NOMO-1 (cell line): Measurements from ENCODE around the gene NANOS1.
"Not testable (repeated sequence)": the region's sequence is repeated elsewhere in the genome, so short reads cannot be mapped to it uniquely, and the experiment has no call there.

Experiments used
- DNase-seq, 2 experiments: peaks; one replicate each; lab custom pipeline; 2025; ENCODE audit not compliant: unreplicated experiment in 2 of 2; lab: John Stamatoyannopoulos, UW

NANOS1 gene

DNA sequence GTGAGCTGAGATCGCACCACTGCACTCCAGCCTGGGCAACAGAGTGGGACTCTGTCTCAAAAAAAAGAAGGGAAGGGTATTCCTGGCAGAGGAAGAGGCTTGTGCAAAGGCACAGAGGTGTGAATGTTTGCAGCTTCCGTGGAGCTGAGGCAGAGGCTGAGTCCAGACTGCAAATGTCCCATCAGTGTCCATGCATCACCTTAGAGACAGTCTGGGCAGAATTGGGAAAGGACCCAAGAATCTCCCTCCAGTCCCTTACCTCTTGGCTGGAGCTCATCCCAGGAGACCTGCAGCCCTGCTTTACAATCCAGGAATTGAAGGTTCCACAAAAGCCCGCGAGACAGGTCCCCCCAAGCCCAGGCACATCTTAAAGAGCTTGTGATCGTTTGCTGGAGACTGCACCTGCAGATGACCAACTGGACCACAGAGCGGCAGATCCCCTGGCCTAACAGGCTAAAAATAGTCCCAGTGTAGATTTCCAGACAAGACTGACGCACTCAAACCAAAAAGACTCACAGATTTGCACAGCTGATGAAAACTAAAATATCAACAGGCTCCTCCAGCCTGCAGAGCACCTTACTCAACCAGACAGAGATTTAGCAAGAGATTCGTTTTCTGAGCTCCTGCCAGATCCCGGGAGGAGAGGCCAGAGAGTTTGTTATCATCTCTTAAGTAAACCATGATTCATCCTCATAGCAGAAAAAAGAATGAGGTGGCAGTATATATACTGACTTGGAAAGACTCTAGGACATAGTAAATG, 22.9 kb upstream of the NANOS1 start:
- no peak for DNase-seq

DNA sequence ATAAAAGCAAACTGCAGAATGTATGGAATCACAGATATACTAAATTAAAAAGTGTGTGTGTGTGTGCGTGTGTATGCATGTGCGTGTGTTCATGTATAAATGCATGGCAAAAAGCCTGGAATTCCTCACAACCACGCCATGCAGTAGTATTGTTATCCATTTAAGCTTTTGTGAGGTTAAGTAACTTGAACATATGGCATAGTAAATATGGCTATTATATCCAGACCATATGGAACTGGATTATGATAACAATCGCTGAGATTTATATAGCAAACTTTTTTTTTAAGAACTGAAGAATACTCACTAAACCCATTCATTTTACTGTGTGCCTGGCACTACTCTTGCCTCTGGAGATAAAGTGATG, 22.3 kb upstream of the NANOS1 start:
- DNase-seq = no peak

DNA sequence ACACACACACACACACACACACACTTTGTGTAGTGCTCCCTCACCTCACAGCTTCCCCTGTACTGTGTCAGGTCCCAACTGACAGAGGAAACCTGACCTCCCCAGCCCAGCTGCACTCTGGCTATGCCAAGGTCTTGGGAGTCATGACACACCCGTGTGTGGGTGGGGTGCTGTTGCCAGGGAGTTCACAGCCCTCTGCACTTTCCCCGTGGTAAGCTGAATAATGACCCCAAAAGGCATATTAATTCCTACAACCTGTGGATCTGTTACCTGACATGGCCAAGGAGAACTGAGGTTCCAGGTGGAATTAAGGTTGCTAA, 8.9 kb upstream of the NANOS1 start:
- DNase-seq = no peak

DNA sequence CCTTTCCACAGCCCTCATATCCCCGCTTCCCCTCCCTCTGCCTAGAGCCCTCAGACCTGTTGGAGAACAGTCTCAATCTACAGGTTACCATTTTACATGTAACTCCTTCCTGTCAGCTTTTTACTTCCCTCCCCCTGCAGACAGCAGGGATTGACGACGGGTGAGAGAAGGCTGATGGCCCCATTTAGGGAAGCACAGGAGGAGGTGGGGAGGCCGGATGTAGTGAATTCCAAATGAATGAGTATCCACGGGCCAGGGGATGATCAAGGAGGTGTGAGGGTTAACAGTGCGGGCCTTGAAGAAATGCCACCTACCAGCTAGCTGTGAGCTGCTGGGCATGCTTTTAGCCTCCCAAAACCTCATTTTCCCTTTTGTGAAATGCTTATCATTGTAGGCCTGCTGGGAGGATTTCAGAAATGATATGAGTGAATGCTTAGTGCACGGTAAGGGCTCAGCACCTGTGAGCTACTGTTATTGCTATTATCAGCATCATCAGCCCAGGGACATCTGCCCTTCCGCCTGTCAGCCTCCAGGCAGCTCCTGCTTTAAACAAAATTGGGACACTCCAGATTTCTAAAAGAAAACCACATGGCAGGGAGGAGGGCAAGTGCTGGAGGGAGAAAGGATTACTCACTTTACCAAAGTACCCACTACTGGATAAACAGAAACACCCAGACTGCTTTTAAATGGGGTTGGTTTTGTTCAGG, 6.5 kb upstream of the NANOS1 start:
- DNase-seq = no peak

DNA sequence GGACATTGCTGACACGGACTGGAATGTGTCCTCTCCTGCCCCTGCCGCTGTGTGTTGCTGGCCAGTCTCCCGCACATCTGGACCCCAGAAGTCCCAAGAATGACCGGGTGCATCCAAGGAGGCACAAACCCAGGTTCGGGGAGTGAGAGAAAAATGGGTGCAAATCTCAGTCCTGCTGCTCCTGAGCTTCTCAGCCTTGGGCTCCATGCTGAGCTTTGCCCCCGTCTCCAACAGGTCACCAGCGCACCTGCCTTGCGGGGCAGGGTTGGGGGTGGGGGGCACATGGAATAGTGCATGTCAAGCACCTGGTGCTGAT, 6.0 kb upstream of the NANOS1 start:
- no peak for DNase-seq

DNA sequence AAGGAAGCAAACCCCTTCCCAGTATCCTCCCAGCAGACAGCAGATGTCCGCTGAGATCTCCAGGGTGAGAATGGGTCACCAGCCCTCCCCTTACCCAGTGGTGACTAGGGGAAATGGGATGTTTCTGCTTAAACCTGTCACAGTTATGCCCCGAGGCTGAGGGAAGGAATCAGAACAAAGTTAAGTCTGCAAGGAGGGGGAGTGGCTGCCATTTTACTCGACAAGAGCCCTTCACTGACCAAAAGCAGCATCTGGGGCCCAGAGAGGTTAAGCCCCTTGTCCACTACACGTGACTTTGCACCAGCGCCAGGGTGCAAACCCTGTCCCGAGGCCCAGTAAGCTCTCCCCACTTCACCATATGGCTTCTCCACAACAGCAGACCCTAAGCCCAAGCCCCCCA, 4.6 kb upstream of the NANOS1 start:
- no peak for DNase-seq

DNA sequence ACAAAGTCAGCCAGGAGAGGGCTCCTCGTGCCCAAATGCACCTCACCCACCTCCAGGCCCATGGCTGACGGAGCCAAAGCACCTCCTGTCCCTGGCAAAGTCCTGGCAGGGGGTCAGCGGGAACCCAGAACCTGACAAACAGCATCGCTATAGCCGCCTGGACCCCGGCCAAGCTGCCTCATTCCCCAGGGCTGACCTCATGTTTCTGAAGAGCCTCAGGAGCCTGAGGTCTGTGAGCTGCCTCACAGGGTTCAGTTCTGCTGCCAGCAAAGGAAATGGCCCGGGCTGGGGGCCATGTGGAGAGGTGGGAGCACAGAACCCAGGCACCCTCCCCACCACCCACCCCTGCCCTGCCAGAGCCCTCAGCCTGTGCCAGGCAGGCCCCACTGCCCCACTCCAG, 4.2 kb upstream of the NANOS1 start:
- DNase-seq = no peak

DNA sequence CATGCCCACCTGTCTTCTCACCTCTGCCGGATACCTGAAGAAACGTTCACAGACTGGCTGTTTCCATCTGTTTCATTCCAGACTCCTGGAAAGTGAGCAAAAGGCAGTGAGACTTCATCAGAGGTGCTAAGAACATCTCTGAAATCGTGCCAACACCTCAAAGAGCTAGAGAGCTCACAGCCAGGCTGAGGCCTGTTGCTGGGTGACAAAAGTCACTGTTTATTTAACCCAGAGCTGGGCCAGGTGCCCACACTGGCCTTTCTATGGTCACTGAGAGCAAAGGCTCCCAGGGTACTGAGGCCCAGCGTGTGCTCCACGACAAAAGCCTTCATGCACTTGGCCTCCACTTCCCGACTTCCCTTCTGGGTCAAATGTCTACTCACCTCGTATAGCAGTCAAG, 3.7 kb upstream of the NANOS1 start:
- no peak for DNase-seq

DNA sequence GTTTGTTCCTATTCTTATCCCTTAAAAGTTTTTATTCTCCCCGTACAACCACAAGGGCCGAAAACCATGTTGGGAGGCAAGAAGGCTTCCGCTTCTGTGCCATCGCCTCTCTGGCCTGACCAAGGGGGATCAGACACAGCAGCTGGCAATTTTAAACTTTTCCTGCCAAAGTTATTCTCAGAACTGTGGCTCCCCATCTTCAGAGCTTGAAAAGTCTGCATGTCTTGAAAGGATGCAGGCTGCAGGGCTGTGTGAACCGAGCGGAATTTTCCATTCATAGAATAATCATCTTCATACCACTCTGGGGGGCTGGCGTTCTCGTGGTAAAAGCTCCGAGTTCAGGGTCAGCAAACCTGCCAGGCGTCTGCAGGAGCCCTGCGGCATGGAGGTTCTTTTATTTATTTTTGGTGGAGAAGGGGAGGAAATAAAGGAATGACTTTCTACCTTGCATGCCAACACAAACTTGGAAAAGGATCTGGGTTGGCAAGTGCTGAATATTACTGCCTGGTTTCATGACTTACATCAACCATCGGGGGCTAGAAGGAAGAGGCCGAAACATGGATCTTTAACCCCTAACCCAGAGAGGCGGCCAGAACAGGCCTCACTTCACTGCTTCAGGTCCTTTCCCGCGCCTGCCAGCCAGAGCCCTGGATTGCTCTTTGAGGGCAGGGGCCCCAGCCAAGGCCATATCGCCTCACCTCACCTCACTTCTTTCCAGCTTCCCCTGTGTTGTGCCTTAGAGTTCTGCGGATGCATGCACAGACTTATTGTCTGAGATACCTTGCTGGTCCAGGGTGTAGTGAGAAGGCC, 3.0 kb upstream of the NANOS1 start:
- DNase-seq = no peak

DNA sequence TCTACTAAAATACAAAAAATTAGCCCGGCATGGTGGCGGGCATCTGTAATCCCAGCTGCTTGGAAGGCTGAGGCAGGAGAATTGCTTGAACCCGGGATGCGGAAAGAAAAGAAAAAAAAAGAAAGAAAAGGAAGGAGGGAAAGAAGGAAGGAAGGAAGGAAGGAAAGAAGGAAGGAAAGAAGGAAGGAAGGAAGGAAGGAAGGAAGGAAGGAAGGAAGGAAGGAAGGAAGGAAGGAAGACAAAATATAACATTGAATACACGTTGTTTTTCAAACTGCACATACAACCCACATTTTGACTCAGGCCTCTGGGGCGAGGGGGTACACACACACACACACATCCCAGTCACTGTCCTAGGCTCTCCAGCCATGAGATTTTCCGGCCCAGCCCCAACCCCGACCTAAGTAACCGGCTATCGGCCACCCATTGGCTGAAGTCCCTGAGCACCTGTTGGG, 1.0 kb upstream of the NANOS1 start:
- not testable (repeated sequence) for DNase-seq

DNA sequence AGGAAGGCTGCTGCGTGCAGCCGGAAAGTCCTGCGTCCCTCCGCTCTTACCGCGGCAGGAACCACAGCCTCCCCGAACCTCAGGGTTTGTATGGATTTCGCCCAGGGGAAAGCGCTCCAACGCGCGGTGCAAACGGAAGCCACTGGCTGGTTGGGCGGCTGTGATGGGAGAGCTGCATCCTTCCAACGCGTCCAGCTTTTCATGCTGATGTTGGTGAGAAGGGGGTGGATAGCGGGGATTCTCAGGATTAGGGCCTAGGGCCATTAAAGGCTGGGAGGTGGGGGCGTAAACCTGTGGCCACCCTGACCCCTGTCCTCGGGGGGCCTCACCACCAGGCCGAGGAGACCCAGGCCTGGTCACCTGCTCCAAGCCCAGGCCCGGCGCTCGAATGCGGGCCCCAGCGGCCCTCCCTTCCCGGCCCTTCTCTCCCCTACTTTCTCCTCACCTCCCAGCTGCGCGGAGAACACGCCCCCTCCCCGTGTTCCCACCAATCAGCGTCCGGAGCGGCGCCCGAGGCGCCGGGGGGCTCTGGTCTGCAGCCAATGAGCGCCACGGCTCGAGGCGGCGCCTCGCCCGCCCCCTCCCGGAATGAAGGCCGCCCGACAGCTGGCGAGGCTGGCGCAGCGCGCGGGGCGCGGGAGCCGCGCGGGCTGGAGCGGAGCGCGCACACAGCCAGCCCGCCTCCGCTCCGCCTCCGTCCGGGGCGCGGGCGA, 458 bp upstream of the NANOS1 start:
- peak; percentile 80 to 86 for DNase-seq

DNA sequence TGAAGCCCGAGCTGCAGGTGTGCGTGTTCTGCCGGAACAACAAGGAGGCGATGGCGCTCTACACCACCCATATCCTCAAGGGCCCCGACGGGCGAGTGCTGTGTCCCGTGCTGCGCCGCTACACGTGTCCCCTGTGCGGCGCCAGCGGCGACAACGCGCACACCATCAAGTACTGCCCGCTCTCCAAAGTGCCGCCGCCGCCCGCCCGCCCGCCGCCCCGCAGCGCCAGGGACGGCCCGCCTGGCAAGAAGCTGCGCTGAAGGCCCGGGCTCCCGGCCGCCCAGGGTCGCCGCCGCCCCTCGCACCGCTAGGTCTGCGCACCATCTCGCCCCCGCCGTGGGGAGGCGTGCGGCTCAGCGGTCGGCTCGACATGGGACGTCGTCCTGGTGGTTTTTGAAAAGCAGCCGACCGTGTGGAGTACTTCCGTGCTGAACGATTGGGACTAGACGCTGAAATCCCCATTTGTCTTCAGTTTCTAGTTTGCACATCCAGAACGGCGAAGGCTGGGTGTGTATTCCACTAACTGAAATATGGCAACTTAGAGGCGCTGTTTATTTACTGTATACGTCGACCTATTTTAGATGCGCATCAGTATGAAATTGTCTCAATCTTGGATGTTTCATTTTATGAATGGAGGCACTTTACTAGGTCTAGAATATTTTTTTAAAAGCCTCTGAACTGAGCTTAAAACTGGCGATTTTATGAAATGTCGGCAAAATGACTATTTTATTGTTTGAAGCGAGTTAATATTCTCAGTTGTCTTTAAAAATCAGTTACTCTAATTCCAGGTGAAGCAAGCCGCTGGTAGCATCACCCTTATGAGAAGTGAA, 1.1 kb downstream of the NANOS1 start:
- DNase-seq = peak; percentile 58 to 70

DNA sequence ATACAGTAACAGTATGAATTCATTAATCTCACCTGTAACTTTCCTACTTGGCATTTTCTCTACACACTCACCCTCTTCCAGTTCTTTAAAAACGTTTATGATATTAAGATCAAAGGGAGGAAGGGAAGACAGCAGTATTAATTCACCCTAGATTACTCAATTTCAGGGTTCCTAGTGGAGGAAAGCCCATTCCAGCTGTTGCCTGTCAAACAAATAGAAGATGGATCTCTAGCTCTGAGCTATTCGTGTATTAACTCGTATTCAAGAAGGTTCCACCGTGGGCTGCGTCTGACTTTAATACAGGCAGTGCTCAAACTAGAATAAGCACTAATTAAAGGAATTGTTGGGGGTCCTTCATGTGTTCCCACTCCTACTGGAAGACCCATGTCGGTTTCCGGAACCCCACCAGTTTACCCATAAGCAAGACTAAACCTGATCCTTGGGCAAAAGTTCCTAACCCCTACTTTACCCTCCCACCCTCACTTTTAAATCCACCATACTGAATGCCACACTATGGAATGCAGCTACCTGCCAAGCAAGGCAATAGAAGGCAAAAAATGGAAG, 2.1 kb downstream of the NANOS1 start:
- DNase-seq = no peak

DNA sequence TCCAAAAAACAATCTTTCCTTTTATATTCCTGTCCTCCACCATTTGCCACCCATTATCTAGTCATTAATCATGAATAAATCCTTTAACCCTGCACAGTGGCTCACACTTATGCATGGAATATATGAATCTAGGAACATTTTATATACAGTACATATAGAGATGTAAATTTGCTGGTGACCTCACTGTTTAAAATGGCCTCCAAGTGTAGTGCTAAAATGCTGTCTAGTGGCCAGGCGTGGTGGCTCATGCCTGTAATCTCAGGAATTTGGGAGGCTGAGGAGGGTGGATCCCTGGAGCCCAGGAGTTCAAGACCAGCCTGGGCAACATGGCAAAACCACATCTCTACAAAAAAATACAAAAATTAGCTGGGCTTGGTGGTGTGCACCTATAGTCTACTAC, 9.6 kb downstream of the NANOS1 start:
- no peak for DNase-seq

DNA sequence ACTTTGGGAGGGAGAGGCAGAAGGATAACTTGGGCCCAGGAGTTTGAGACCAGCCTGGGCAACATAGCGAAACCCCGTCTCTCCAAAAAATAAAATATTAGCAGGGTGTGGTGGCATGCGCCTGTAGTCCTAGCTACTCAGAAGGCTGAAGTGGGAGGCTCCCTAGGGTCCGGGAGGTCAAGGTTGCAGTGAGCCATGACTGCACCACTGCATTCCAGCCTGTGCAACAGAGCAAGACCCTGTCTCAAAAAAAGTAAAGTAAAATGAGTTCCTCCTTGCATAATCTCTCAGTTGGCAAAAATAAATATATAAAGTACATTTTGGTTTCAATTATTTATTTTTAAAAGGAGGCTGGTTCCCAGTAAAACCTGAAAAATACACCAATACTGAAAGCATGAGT, 11.8 kb downstream of the NANOS1 start:
- no peak for DNase-seq

DNA sequence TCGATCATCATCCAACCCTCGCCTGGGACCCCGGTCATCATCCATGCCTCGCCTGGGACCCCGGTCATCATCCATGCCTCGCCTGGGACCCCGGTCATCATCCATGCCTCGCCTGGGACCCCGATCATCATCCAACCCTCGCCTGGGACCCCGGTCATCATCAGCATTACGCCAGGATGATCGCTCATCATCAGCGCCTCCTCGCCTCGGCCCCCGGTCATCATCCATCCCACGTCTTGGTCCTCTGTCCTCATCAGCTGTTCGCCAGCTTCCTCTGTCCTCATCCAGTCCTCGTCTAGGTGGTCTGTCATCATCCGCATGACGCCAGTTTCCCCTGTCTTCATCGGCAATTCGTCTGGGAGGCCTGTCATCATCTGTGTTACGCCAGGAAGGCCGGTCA, 12.7 kb downstream of the NANOS1 start:
- no peak for DNase-seq

DNA sequence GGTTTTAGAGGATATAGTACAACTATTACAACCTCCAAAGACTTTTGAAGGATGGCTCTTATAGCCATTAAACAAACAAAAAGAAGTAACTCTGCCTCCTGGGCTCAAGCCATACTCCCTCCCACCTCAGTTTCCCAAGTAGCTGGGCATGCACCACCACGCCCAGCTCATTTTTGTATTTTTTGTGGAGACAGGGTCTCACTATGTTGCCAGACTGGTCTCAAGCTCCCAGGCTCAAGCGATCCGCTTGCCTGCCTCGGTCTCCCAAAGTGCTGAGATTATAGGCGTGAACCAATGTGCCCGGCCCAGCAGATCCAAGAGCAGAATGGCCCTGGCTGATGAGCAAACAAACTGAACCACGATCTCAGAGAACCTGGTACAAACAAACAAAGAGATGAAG, 16.0 kb downstream of the NANOS1 start:
- no peak for DNase-seq

DNA sequence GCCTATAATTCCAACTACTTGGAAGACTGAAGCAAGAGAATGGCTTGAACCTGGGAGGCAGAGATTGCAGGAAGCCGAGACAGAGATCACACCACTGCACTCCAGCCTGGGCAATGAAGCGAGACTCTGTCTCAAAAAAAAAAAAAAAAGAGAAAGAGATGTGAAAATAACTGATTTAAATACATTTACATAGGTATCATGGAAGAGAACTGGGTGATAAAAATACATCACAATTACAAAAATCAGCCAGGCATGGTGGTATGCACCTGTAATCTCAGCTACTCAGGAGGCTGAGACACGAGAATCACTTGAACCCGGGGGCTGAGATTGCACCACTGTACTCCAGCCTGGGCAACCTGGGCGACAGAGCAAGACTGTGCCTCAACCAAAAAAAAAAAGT, 19.8 kb downstream of the NANOS1 start:
- no peak for DNase-seq

DNA sequence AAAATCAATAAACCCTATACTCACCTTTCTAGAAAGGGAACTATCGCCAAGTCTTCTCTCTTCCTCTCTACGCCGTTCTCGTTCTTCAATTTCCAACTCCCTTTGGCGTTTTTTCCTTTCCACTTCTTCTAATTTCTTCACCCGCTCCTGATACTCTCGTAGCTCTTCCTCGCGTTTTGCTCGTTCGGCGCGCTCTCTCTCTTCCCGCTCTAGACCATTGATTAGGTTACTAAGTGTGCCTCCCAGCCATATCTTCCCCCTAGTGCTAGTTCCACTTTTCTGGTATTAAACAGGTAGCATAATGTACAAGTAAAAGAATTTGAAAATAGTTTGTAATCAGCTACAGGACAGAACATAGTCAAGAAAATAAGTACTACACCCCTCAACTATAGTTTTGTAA, 20.3 kb downstream of the NANOS1 start:
- no peak for DNase-seq

DNA sequence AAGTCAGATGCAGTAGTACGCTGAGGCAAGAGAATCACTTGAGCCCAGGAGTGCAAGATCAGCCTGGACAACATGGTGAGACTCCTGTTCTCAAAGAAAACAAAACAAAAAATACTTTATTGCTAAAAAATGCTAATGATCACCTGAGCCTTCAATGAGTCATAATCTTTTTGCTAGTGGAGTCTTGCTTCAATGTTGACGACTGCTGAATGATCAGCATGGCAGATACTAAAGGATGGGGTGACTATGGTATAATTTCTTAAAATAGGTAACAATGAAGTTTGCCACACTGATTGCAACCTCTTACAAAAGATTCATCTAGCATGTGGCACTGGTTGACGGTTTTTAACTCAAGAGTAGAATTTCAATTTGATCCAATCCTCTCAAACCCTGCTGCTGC, 22.3 kb downstream of the NANOS1 start:
- DNase-seq = no peak
